Stomach (tissue), 4 donors: Measurements from ENCODE around the gene PIWIL1.

ENCODE experiments used
- POLR2A ChIP-seq, 4 donors: fragments of 450-650 bp; IDR thresholded peaks; one replicate each; pipeline ENCODE4 v1.6.1; 2016; ENCODE audit warnings: antibody characterized with exemption in 4 of 4, control low read depth in 2 of 4, mild to moderate bottlenecking in 1 of 4, moderate library complexity in 1 of 4
- POLR2AphosphoS5 ChIP-seq, 3 donors: sonication (generic); formaldehyde crosslinking; IDR thresholded peaks; one replicate each; pipeline ENCODE4 v1.6.1; 2016; ENCODE audit warnings: antibody characterized with exemption in 3 of 3
- TF ChIP-seq, protein P1 (sequence below), 7 experiments: fragments of 450-650 bp in 4 of 7; fragments of 200-600 bp in 3 of 7; sonication (generic) in 3 of 7; IDR thresholded peaks; one replicate each; pipeline ENCODE4 v1.5.1; 2016 to 2019; ENCODE audit warnings: antibody characterized with exemption in 7 of 7, control low read depth in 2 of 7, mild to moderate bottlenecking in 1 of 7

DNA sequence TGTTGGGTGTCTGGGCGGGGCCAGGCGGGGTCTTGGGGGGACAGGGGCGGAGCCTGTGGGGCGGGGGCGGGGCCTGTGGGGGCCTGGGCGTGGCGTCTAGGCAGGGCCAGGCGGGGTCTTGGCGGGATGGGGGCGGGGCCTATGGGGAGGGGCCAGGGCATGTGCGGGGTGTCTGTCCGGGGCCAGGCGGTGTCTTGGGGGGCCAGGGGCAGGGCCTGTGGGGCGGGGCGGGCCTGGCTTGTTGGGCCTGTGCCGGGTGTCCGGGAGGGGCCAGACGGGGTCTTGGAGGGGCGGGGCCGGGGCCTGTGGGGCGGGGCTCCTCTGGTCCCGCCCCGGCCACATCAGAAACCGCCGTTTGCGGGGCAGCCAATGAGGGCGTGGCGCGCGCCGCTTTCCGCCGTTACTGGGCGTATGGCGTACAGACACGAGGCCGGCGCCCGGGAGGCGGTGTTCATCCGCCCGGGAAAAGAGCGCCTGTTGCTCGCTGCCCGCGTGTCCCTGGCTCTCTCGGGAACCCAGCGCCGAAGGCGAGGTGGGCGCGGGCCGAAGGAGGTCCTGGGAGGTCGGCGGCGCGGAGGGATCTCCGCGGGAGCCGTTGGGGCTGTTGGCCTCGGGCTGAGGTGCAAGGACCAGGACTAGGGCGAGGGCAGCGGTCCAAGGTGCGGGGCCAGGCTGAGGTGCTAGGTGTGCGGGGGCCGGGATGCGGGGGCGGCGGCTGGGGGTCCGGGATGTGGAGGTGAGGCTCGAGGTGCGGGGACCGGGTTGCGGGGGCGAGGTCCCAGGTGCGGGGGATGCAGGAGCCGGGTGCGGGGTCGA, at the start of gene PIWIL1:
- TF ChIP-seq, protein P1, sequence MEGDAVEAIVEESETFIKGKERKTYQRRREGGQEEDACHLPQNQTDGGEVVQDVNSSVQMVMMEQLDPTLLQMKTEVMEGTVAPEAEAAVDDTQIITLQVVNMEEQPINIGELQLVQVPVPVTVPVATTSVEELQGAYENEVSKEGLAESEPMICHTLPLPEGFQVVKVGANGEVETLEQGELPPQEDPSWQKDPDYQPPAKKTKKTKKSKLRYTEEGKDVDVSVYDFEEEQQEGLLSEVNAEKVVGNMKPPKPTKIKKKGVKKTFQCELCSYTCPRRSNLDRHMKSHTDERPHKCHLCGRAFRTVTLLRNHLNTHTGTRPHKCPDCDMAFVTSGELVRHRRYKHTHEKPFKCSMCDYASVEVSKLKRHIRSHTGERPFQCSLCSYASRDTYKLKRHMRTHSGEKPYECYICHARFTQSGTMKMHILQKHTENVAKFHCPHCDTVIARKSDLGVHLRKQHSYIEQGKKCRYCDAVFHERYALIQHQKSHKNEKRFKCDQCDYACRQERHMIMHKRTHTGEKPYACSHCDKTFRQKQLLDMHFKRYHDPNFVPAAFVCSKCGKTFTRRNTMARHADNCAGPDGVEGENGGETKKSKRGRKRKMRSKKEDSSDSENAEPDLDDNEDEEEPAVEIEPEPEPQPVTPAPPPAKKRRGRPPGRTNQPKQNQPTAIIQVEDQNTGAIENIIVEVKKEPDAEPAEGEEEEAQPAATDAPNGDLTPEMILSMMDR (IDR thresholded peaks at IDR 0.05) = no peak
- TF ChIP-seq POLR2A (IDR thresholded peaks at IDR 0.05) = no peak
- no peak for TF ChIP-seq POLR2AphosphoS5 (IDR thresholded peaks at IDR 0.05)
